Endothelial cell of umbilical vein (primary cell): ENCODE data around the gene CHST11. TPM values are rescaled to one million over a fixed set of nuclear protein-coding genes. Genes with fewer than 3 reads are reported as not detected.

Experiments used
- BruUV-seq: library from RNA; stranded (reverse); fragments of 400-500 nt; replicated peaks from 2 replicates; lab custom pipeline; 2021; lab: Mats Ljungman, UMichigan
- CTCF ChIA-PET: fragments of 300-600, 350-600 bp; sonication (Branson Sonifier 250); formaldehyde crosslinking; loops from one replicate; lab custom pipeline; 2021; ENCODE audit warnings: antibody characterized with exemption, inconsistent platforms; lab: Charles Lee
- POLR2A ChIA-PET: fragments of 300-600, 350-600 bp; sonication (Branson Sonifier 250); formaldehyde crosslinking; loops from one replicate; lab custom pipeline; 2021; ENCODE audit warnings: antibody characterized with exemption, inconsistent platforms; lab: Charles Lee
- DNase-seq: peaks from one replicate; pipeline ENCODE4 v3.0.0-alpha.2; 2011; ENCODE audit warnings: low read depth, low spot score
- FAIRE-seq: peaks from 2 replicates; lab custom pipeline; 2011; peaks lifted over from hg19 to GRCh38; lab: Jason Lieb, UNC
- H2AFZ ChIP-seq: 2 replicates; pipeline ENCODE4 v1.6.0; 2012; ENCODE audit warnings: low read depth, low read length, control low read depth, inconsistent platforms
- H3K27ac ChIP-seq: 2 replicates; pipeline ENCODE4 v1.5.1; 2011; ENCODE audit warnings: low read depth, mild to moderate bottlenecking, control low read depth, low read length, moderate library complexity; ENCODE audit not compliant: insufficient read depth
- H3K27me3 ChIP-seq, 2 experiments: 2 replicates each; pipeline versions ENCODE4 v1.6.0 to v1.6.1; 2011; ENCODE audit warnings: low read length in 2 of 2, mixed read lengths in 1 of 2; ENCODE audit not compliant: control insufficient read depth in 2 of 2, insufficient read depth in 2 of 2
- H3K36me3 ChIP-seq, 2 experiments: 2 replicates in 1 of 2; 3 replicates in 1 of 2; pipeline ENCODE4 v1.5.1; 2011; ENCODE audit warnings: low read length in 2 of 2, mild to moderate bottlenecking in 1 of 2, moderate library complexity in 1 of 2; ENCODE audit not compliant: control insufficient read depth in 2 of 2, insufficient read depth in 2 of 2; ENCODE audit errors: extremely low read depth in 1 of 2
- H3K4me1 ChIP-seq: 3 replicates; pipeline ENCODE4 v1.5.1; 2011; ENCODE audit warnings: mild to moderate bottlenecking, low read length; ENCODE audit not compliant: control insufficient read depth, insufficient read depth; ENCODE audit errors: extremely low read depth
- H3K4me2 ChIP-seq: 2 replicates; pipeline ENCODE4 v1.6.1; 2011; ENCODE audit warnings: low read length, control low read depth, mixed read lengths; ENCODE audit not compliant: insufficient read depth
- H3K4me3 ChIP-seq, 3 experiments: fragments of 200-600 bp in 1 of 3; sonication (generic), shearing (Covaris generic) in 1 of 3; replicated peaks in 1 of 3; 2 replicates each; pipeline ENCODE4 v1.5.1; 2011 to 2016; ENCODE audit warnings: control low read depth in 3 of 3, low read length in 3 of 3, mild to moderate bottlenecking in 2 of 3, inconsistent platforms in 1 of 3, low read depth in 1 of 3, moderate library complexity in 1 of 3; ENCODE audit not compliant: insufficient read depth in 1 of 3
- H3K79me2 ChIP-seq: 2 replicates; pipeline ENCODE4 v1.6.0; 2012; ENCODE audit warnings: low read length, inconsistent platforms; ENCODE audit not compliant: control insufficient read depth, insufficient read depth
- H3K9ac ChIP-seq: replicated peaks from 2 replicates; pipeline ENCODE3; 2011; ENCODE audit warnings: low read length, control low read depth; ENCODE audit not compliant: insufficient read depth; ENCODE audit errors: extremely low read depth
- H3K9me1 ChIP-seq: replicated peaks from 3 replicates; pipeline ENCODE4 v1.6.0; 2011; ENCODE audit warnings: mild to moderate bottlenecking, low read length; ENCODE audit not compliant: control insufficient read depth, insufficient read depth; ENCODE audit errors: extremely low read depth
- H3K9me3 ChIP-seq: replicated peaks from 2 replicates; pipeline ENCODE4 v1.5.1; 2012; ENCODE audit warnings: low read length, inconsistent platforms; ENCODE audit not compliant: control insufficient read depth, insufficient read depth
- H4K20me1 ChIP-seq: replicated peaks from 2 replicates; pipeline ENCODE3; 2011; ENCODE audit warnings: mild to moderate bottlenecking, low read length; ENCODE audit not compliant: control insufficient read depth, insufficient read depth; ENCODE audit errors: extremely low read depth
- CTCF ChIP-seq, 2 donors: IDR thresholded peaks; 1 replicate in 1 of 2; 2 replicates in 1 of 2; pipeline ENCODE4 v1.5.1; 2011; ENCODE audit warnings: low read length in 2 of 2, mild to moderate bottlenecking in 2 of 2, moderate library complexity in 2 of 2, control low read depth in 1 of 2, inconsistent platforms in 1 of 2, low read depth in 1 of 2; ENCODE audit not compliant: insufficient read depth in 1 of 2; ENCODE audit errors: extremely low read depth in 1 of 2
- EZH2 ChIP-seq: IDR thresholded peaks from 2 replicates; pipeline ENCODE4 v1.6.1; 2012; ENCODE audit warnings: borderline replicate concordance, low read depth, mild to moderate bottlenecking, moderate library complexity, low read length, inconsistent platforms; ENCODE audit not compliant: severe bottlenecking
- FOS ChIP-seq: IDR thresholded peaks from 2 replicates; pipeline ENCODE4 v1.6.1; 2011; ENCODE audit warnings: mild to moderate bottlenecking, low read length, moderate library complexity, borderline replicate concordance; ENCODE audit not compliant: insufficient read depth
- GATA2 ChIP-seq: IDR thresholded peaks from 2 replicates; pipeline ENCODE4 v1.7.0; 2011; ENCODE audit warnings: low read depth, mild to moderate bottlenecking, moderate library complexity, mixed read lengths, low read length; ENCODE audit not compliant: insufficient read length, insufficient read depth
- JUN ChIP-seq: IDR thresholded peaks from 2 replicates; pipeline ENCODE4 v1.6.1; 2011; ENCODE audit warnings: borderline replicate concordance, low read depth; ENCODE audit not compliant: insufficient read length, insufficient read depth
- MAX ChIP-seq: IDR thresholded peaks from 2 replicates; pipeline ENCODE4 v1.6.1; 2011; ENCODE audit not compliant: insufficient read depth, insufficient read length
- MYC ChIP-seq: IDR thresholded peaks from one replicate; pipeline ENCODE4 v1.6.1; 2011; ENCODE audit warnings: mild to moderate bottlenecking, low read depth, low read length
- POLR2A ChIP-seq: IDR thresholded peaks from 2 replicates; pipeline ENCODE4 v1.6.1; 2012; ENCODE audit warnings: low read depth, mild to moderate bottlenecking, control low read depth, low read length
- POLR2AphosphoS5 ChIP-seq: IDR thresholded peaks from 2 replicates; pipeline ENCODE4 v1.6.1; 2012; ENCODE audit warnings: low read depth, mild to moderate bottlenecking, control low read depth, low read length, moderate library complexity; ENCODE audit not compliant: insufficient read depth
- dilution Hi-C: fragments of 300-500 bp; cut with MboI; formaldehyde crosslinking; loops from one replicate; pipeline ENCODE4 v1.15.0; 2019; ENCODE audit warnings: low sequenced_read_pairs; ENCODE audit not compliant: extremely low pct_ligation_motif_present
- intact Hi-C: fragments of 100-400 bp; cut with micrococcal nuclease; formaldehyde crosslinking; loops from one replicate; pipeline ENCODE4 v1.10.0; 2022
- polyA plus RNA-seq, 4 experiments: library from polyadenylated mRNA; depleted of rRNA in 3 of 4; stranded (reverse) in 3 of 4; unstranded in 1 of 4; fragments of >200 nt; gene quantifications; 2 replicates each; pipeline versions ENCODE4 v1.2.1 to v1.2.3, GENCODE V29; 2011 to 2012; ENCODE audit warnings: missing spikeins in 1 of 4
- total RNA-seq: library from RNA; stranded (reverse); gene quantifications from 2 replicates; pipeline ENCODE4 v1.2.3, GENCODE V29; 2021

CHST11 gene
- total and polyA plus RNA-seq, 2 donors (not counting 3 experiments of a cell fraction or from before 2014, with no cell fraction given) = 19.7 to 20.9 TPM

GRCh38 chr12:104681012-104681690 is 224.4 kb downstream of the CHST11 start:
- no peaks in the 10 kb centered on the region for H3K9me3 ChIP-seq
- H2AFZ ChIP-seq = no peak overlapping the region
- H3K9ac ChIP-seq = no peak overlapping the region
- CTCF ChIA-PET = interaction anchor here (0.7 to 1.5 kb wide), 2 partner anchors 11 to 299 kb away, joined by 3 read pairs; no protein-coding TSS in a partner anchor
- no peak for TF ChIP-seq JUN
- TF ChIP-seq MYC = no peak
- TF ChIP-seq POLR2AphosphoS5 = no peak
- no peak for TF ChIP-seq POLR2A
- TF ChIP-seq CTCF (IDR thresholded peaks at IDR 0.05; ENCODE audit: extremely low read depth in 1 of 2, insufficient read depth in 1 of 2, low read depth in 1 of 2, low read length in 2 of 2) = no peak
- no peak for TF ChIP-seq FOS
- no peak for TF ChIP-seq MAX
- TF ChIP-seq GATA2 = no peak
- TF ChIP-seq EZH2 = no peak
- H3K4me3 ChIP-seq = no peak overlapping the region
- dilution Hi-C loops (no loop called here), intact Hi-C loops (no loop called here)
- no TSS peak for BruUV-seq
- POLR2A ChIA-PET = no interaction called here
- H3K36me3 ChIP-seq = no peaks in the 10 kb centered on the region
- FAIRE-seq (no peak), DNase-seq (no peak)
- H3K4me2 ChIP-seq = no peak overlapping the region
- no peaks in the 10 kb centered on the region for H4K20me1 ChIP-seq
- H3K4me1 ChIP-seq = peaks cover 4% of the 10 kb centered on the region
- H3K79me2 ChIP-seq = no peaks in the 10 kb centered on the region
- no peak overlapping the region for H3K27ac ChIP-seq
- no peaks in the 10 kb centered on the region for H3K27me3 ChIP-seq
- no peaks in the 10 kb centered on the region for H3K9me1 ChIP-seq
